Activated naive CD8-positive, alpha-beta T cell treated with anti-CD3 and anti-CD28 coated beads for 36 hours (primary cell): ENCODE data around the gene TMBIM1. TPM values are rescaled to one million over a fixed set of nuclear protein-coding genes. Genes with fewer than 3 reads are reported as not detected.
"Not testable (repeated sequence)": the region's sequence is repeated elsewhere in the genome, so short reads cannot be mapped to it uniquely, and the experiment has no call there.

Experiments
- DNase-seq: peaks from one replicate; pipeline ENCODE4 v3.0.0; 2021
- H3K27ac Mint-ChIP-seq: one replicate; pipeline ENCODE4 v1.8.0; 2022; ENCODE audit warnings: mild to moderate bottlenecking, moderate library complexity, mixed read lengths
- H3K27me3 Mint-ChIP-seq: one replicate; pipeline ENCODE4 v1.8.0; 2022; ENCODE audit warnings: mild to moderate bottlenecking, mixed read lengths
- H3K36me3 Mint-ChIP-seq: one replicate; pipeline ENCODE4 v1.8.0; 2021; ENCODE audit warnings: mild to moderate bottlenecking, mixed read lengths
- H3K4me1 Mint-ChIP-seq: one replicate; pipeline ENCODE4 v1.8.0; 2021; ENCODE audit warnings: mixed read lengths
- H3K4me3 Mint-ChIP-seq: one replicate; pipeline ENCODE4 v1.8.0; 2022; ENCODE audit warnings: mild to moderate bottlenecking, moderate library complexity, mixed read lengths
- H3K9me3 Mint-ChIP-seq: one replicate; pipeline ENCODE4 v1.8.0; 2022; ENCODE audit warnings: mixed read lengths
- total RNA-seq, 2 experiments: library from RNA; stranded (reverse); gene quantifications; one replicate each; pipeline ENCODE4 v1.2.3, GENCODE V29; 2021

The TMBIM1 gene
- total RNA-seq, 2 experiments from 2014 or later: 47.5 to 52.2 TPM

DNA sequence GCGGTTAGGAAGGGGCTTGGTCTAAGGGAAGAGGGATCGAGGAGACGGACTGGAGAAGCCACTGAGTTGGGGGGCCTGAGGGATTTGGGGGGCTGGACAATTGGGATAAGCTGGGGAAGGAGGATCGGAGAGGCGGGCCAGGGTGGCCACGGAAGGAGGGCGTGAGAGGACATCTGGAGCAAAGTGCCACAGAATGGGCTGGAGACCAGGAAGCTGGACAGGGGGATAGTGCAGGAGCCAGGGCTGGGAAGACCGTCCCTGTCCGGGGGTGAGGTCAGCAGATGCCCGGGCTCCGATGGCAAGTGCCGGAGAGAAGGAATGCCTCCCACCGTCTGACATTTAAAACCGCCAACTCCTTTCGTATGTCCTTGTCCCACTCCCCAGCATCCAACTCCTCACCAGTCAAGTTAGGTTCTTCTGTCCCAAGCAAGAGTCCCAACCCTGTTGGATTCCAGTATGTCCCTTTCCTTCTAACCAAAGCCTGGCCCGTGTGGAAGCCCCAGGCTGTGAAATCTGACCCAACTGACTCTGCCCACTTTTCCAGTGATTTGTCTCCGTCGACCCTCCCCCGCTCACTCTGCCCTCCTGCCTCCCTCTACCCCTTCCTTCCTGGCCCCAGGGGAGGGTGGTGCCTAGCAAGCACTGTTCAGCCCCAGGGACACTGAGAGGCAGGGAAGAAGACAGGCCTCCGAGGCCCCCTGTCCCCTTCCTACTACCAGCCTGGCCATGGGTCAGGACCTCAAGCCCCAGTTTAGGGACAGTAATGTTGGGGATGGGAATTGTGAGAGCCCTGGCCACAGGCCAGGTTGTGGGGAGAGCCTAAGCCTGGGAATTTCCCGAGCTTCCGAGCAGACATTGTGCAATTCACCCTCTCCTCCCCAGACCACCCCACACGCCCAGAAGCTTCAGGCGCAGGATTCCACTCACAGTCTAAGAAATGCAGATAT is 31.5 kb upstream of the TMBIM1 start:
- H3K36me3 Mint-ChIP-seq: no peaks in the 10 kb centered on the region
- peak overlapping the region; percentile 79 for H3K27ac Mint-ChIP-seq
- H3K4me1 Mint-ChIP-seq: peaks cover 30% of the 10 kb centered on the region

DNA sequence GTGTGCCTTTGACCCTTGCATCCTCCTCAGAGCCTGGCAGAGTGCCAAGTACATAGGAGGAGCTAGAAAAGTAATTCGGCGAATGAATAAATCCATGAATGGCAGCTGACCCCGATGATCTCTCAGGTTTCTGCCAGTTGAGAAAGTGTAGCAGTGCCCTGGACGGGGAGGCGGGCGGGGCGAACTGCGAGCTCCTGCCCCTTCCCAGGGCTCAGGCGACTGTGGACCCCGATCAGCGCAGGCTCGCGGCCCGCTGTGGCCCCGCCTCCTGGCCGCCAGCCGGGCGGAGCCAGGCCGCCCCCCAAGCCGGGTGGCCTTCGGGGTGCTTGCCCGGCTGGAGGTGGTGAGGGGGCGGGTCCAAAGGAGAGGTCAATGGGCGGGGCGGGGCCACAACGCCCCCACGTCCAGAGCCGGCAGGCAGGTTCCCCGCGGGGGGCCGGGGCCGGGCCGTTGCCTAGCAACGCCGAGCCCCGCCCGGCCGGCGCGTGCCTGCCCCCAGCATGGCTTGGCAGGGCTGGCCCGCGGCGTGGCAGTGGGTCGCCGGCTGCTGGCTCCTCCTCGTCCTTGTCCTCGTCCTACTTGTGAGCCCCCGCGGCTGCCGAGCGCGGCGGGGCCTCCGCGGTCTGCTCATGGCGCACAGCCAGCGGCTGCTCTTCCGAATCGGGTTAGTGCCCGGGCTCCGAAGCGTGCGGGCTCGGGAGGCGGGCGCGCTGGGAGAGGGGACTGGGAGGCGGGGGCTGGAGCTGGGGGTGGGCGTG is 30.6 kb upstream of the TMBIM1 start:
- peak overlapping the region; percentile 86 for H3K4me3 Mint-ChIP-seq
- H3K9me3 Mint-ChIP-seq: no peaks in the 10 kb centered on the region
- peak; percentile 60 for DNase-seq
- H3K27ac Mint-ChIP-seq: peak overlapping the region; percentile 19
- no peaks in the 10 kb centered on the region for H3K36me3 Mint-ChIP-seq
- peaks cover 8% of the 10 kb centered on the region for H3K27me3 Mint-ChIP-seq
- H3K4me1 Mint-ChIP-seq: peaks cover 35% of the 10 kb centered on the region

More for the DNA sequence above, 31.5 kb upstream of the TMBIM1 start:
- H3K27me3 Mint-ChIP-seq: peaks cover 8% of the 10 kb centered on the region
- H3K9me3 Mint-ChIP-seq: no peaks in the 10 kb centered on the region
- H3K4me3 Mint-ChIP-seq: peak overlapping the region; percentile 86
- no peak for DNase-seq

DNA sequence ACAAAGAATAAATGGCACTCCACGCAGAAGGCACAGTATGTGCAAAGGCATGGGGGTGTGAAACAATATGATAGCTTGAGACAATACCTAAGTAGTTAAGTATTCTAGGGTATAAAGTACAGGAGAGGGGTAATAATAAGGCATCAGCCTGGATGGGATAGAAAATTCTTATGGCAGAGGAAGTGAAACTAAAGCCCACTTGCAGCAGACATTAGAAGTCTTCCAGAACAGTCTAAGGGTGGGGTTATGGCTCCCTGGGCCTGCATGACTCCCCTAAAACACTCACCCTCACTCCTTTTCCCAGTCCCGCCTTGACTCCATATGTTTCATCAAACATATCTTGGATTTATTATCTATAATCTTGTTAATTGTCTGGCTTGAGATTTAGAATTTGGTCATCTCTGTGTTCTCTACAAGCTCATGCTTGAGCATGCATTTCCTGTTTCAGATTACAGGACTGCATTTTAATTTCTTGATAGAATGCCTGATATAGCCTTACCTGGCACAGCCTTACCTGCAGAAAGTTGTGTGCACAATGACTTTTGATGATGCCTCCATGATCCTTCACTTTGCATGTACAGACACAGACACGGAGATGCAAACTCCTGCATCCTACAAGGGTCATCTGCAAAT is 28.5 kb upstream of the TMBIM1 start:
- H3K27me3 Mint-ChIP-seq: peaks cover 8% of the 10 kb centered on the region
- H3K4me1 Mint-ChIP-seq: peaks cover 47% of the 10 kb centered on the region
- H3K36me3 Mint-ChIP-seq: no peaks in the 10 kb centered on the region
- no peak overlapping the region for H3K27ac Mint-ChIP-seq
- H3K4me3 Mint-ChIP-seq: no peak overlapping the region
- no peak for DNase-seq
- H3K9me3 Mint-ChIP-seq: no peaks in the 10 kb centered on the region

DNA sequence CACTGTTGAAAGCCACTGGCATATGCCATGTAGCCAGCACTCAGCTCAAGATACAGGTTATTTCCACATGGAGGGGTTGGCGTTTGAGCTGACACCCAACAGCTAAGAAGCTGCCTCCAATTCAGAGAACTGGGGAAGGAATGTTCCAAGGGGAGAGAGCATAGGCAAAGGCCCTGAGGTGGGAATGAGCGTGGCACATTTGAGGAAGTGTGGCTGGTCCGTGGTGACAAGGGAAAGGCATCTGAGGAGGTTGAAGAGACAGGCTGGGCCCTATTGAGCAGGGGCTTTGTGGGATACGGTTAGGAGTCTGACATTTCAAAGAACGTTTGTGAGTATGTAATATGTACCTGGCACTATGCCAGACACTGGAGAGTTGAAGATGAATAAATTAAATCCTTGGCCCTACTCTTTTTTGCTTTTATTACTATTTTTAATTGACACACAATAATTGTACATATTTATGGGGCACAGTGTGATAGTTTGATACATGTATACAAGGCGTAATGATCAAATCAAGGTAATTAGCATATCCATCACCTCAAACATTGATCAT is 27.6 kb upstream of the TMBIM1 start:
- no peaks in the 10 kb centered on the region for H3K36me3 Mint-ChIP-seq
- H3K27ac Mint-ChIP-seq: no peak overlapping the region
- H3K4me1 Mint-ChIP-seq: peaks cover 48% of the 10 kb centered on the region
- H3K4me3 Mint-ChIP-seq: no peak overlapping the region
- peaks cover 8% of the 10 kb centered on the region for H3K27me3 Mint-ChIP-seq
- DNase-seq: no peak
- H3K9me3 Mint-ChIP-seq: no peaks in the 10 kb centered on the region

DNA sequence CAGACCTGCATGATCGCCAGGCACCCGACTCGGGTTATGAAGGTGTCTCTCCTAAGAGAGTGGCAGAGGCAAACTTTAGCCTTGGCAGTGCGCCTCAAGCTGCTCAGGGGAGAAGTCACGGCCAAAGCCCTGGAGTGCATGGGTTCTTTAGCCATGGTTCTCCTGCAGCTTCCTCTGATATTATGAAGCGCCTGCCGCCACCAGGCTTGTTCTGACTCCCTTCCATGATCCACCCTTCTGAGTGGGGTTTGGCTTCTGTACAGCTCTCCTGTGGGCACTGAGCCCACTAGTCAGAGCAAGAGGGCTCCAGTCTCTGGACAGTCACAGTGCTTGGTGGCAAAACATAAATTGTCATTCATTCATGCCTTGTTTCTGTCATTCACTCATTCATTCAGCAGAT is 25.9 kb upstream of the TMBIM1 start:
- no peak for DNase-seq
- H3K4me3 Mint-ChIP-seq: no peak overlapping the region
- H3K27ac Mint-ChIP-seq: no peak overlapping the region

DNA sequence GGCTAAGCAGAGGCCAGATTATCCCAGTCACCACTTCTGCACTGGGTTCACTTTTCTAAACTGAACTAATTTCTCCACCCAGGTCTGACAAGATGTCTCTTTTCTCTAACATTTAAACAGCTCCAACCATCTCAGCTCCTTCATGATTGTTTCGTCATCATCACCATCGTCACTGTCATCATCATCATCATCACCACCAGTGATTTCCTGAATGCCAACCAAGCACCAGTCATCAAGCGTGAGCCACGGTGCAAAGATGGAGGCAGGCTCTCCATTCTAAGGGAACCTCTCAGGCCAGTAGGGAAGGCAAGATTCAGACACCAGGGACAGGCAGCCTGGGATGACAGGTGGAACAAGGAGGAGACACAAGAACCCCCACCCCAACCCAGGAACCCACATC is 25.5 kb upstream of the TMBIM1 start:
- no peak overlapping the region for H3K27ac Mint-ChIP-seq
- no peak overlapping the region for H3K4me3 Mint-ChIP-seq
- no peaks in the 10 kb centered on the region for H3K9me3 Mint-ChIP-seq
- H3K27me3 Mint-ChIP-seq: no peaks in the 10 kb centered on the region
- H3K4me1 Mint-ChIP-seq: peaks cover 39% of the 10 kb centered on the region
- H3K36me3 Mint-ChIP-seq: no peaks in the 10 kb centered on the region
- DNase-seq: no peak

More for the DNA sequence above, 25.9 kb upstream of the TMBIM1 start:
- no peaks in the 10 kb centered on the region for H3K9me3 Mint-ChIP-seq
- H3K4me1 Mint-ChIP-seq: peaks cover 39% of the 10 kb centered on the region
- H3K36me3 Mint-ChIP-seq: no peaks in the 10 kb centered on the region
- H3K27me3 Mint-ChIP-seq: no peaks in the 10 kb centered on the region

DNA sequence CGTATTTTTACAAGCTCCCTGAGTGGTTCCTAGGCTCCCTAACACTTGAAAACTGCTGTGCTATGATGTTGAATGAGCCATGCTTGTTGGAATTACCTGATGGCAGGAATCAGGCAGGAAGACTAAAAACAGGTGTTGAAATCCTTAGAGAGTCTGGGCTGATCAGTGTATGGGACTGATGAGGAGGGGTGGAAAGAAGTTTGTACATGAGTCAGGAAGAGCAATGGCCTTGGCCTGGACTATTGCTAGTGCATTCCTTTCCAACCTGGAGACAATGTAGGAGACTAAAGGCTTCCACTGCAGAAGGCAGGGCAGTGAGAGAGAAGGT is 25.0 kb upstream of the TMBIM1 start:
- DNase-seq: no peak
- H3K9me3 Mint-ChIP-seq: no peaks in the 10 kb centered on the region
- H3K27me3 Mint-ChIP-seq: no peaks in the 10 kb centered on the region
- no peaks in the 10 kb centered on the region for H3K36me3 Mint-ChIP-seq
- H3K27ac Mint-ChIP-seq: peak overlapping the region; percentile 91
- H3K4me1 Mint-ChIP-seq: peaks cover 36% of the 10 kb centered on the region
- peak overlapping the region; percentile 74 for H3K4me3 Mint-ChIP-seq

DNA sequence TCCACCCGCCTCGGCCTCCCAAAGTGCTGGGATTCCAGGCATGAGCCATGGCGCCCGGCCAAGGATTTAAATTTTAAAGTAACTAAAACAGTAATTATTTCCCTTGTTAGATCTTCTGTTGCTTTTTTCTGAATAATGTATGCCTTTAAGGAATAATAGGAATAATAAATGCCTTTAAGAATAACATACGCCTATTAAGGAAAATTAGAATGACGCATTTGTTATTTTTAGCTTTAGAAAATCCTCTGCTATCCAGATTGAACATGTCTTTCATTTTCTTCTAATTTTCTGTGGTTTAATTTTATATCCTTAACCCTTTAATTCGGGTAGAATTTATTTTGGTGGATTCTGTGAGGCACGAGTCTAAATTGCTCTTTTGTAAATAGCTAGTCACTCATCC is 23.1 kb upstream of the TMBIM1 start:
- H3K27me3 Mint-ChIP-seq: no peaks in the 10 kb centered on the region
- H3K4me1 Mint-ChIP-seq: peaks cover 29% of the 10 kb centered on the region
- no peak overlapping the region for H3K4me3 Mint-ChIP-seq
- peak overlapping the region; percentile 91 for H3K27ac Mint-ChIP-seq
- no peaks in the 10 kb centered on the region for H3K9me3 Mint-ChIP-seq
- DNase-seq: no peak
- H3K36me3 Mint-ChIP-seq: no peaks in the 10 kb centered on the region

DNA sequence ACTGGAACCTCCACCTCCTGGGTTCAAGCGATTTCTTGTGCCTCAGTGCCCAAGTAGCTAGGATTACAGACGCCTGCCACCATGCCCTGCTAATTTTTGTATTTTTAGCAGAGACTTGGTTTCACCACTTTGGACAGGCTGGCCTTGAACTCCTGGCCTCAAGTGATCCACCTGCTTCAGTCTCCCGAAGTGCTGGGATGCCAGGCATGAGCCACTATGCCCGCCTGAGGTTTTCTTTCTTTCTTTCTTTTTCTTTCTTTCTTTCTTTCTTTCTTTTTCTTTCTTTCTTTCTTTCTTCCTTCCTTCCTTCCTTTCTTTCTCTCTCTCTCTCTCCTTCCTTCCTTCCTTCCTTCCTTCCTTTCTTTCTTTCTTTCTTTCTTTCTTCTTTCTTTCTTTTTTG is 22.5 kb upstream of the TMBIM1 start:
- not testable (repeated sequence) for H3K36me3 Mint-ChIP-seq, H3K4me3 Mint-ChIP-seq

DNA sequence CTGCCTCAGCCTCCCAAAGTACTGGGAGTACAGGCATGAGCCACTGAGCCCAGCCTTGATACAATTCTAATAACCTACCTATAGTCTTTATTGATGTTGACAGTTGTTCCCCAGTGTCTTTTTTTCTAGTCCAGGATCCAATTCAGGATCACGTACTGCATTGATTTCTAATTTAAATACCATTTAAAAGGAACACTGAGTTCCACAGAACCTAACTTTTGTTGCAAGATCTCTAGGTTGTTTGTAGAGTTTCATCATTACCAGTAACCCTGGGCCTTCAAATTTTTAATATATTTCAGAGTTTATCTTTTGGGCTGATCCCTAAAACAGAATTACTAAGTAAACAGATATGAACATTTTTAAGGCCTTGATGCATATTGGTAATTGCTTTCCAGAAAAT is 21.1 kb upstream of the TMBIM1 start:
- H3K4me3 Mint-ChIP-seq: no peak overlapping the region
- H3K36me3 Mint-ChIP-seq: no peaks in the 10 kb centered on the region
- H3K27me3 Mint-ChIP-seq: no peaks in the 10 kb centered on the region
- H3K27ac Mint-ChIP-seq: no peak overlapping the region
- H3K9me3 Mint-ChIP-seq: no peaks in the 10 kb centered on the region
- no peak for DNase-seq
- H3K4me1 Mint-ChIP-seq: peaks cover 24% of the 10 kb centered on the region

More for the DNA sequence above, 22.5 kb upstream of the TMBIM1 start:
- not testable (repeated sequence) for H3K27me3 Mint-ChIP-seq, H3K9me3 Mint-ChIP-seq, DNase-seq, H3K27ac Mint-ChIP-seq
- peaks cover 29% of the 10 kb centered on the region for H3K4me1 Mint-ChIP-seq

DNA sequence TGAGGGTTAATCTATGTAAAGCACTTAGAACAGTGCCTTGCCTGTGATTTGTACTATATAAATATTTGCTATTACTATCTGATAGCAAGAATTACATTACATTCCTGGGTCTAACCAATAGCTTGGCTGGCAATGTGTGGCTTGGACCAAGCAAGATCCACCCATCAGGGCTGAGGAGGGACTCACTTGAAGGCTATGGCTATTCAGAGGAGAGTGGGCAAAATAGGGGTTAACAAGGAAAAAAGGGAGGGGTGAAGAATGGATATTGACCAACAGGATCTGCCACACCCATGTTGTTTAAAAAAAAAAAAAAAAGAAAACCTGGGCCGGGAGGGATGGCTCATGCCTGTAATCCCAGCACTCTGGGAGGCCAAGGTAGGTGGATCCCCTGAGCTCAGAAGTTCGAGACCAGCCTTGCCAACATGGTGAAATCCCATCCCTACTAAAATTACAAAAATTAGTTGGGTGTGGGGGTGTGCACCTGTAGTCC is 20.0 kb upstream of the TMBIM1 start:
- H3K4me1 Mint-ChIP-seq: peaks cover 19% of the 10 kb centered on the region
- no peak overlapping the region for H3K4me3 Mint-ChIP-seq
- no peak for DNase-seq
- H3K27ac Mint-ChIP-seq: no peak overlapping the region
- H3K27me3 Mint-ChIP-seq: no peaks in the 10 kb centered on the region
- H3K9me3 Mint-ChIP-seq: no peaks in the 10 kb centered on the region
- H3K36me3 Mint-ChIP-seq: no peaks in the 10 kb centered on the region

DNA sequence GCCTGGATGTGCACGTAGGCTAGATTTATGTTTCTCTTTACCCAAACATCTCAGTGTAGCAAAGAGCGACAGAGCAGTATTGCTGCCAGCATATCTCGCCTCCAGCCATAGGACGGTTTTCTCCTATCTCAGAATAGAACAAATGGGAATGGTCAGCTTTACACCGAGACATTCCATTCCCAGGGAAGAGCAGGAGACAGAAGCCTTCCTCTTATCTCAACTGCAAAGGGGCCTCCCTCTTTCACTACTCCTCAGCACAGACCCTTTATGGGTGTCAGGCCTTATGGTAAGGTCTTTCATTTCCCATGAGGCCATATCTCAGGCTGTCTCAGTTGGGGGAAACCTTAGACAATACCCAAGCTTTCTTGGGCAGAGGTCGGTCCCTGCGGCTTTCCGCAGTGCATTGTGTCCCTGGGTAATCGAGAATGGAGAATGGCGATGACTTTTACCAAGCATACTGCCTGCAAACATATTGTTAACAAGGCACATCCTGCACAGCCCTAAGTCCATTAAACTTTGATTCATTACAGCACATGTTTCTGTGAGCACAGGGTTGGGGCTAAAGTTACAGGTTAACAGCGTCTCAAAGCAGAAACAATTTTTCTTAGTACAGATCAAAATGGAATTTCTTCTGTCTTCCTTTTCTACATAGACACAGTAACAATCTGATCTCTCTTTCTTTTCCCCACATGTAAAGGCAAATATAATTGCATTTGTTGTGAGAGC is 19.4 kb upstream of the TMBIM1 start:
- peaks cover 13% of the 10 kb centered on the region for H3K4me1 Mint-ChIP-seq
- H3K27me3 Mint-ChIP-seq, H3K4me3 Mint-ChIP-seq, H3K9me3 Mint-ChIP-seq, H3K27ac Mint-ChIP-seq, H3K36me3 Mint-ChIP-seq, DNase-seq: not testable (repeated sequence)

DNA sequence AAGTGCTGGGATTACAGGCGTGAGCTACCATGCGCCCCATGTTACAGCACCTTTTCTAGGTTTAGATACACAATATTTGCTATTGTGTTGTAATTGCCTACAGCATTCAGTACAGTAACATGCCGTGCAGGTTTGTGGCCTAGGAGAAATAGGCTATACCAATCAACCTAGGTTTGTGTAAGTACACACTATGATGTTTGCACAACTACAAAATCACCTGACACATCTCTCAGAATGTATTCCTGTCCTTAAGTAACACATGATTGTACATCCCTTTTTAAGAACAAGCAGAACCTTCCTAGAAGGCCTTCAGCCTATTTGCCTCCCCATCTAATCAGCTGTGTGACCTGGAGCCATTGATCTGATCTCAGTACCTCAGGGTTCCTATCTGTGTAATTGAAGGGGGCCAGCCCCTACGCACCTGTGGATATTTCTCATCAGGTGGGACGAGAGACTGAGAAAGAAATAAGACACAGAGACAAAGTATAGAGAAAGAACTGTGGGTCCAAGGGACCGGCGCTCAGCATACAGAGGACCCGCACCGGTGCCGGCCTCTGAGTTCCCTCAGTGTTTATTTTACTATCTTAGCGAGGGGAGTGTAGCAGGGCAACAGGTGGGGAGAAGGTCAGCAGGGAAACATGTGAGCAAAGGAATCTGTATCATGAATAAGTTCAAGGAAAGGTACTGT is 18.7 kb upstream of the TMBIM1 start:
- no peaks in the 10 kb centered on the region for H3K9me3 Mint-ChIP-seq
- H3K4me3 Mint-ChIP-seq: no peak overlapping the region
- peaks cover 8% of the 10 kb centered on the region for H3K4me1 Mint-ChIP-seq
- no peaks in the 10 kb centered on the region for H3K36me3 Mint-ChIP-seq
- H3K27me3 Mint-ChIP-seq: no peaks in the 10 kb centered on the region
- no peak for DNase-seq
- H3K27ac Mint-ChIP-seq: no peak overlapping the region
